AG04449 (cell line): ENCODE measurements around the gene CLCNKA.
A peak's percentile ranks its signal among the peaks of the same experiment; 100 is the strongest.
"Not testable (repeated sequence)": the region's sequence is repeated elsewhere in the genome, so short reads cannot be mapped to it uniquely, and the experiment has no call there.

Experiments used
- CTCF ChIA-PET: fragments of 350-600 bp; formaldehyde crosslinking; extraction: SDS; loops from one replicate; lab custom pipeline; 2021; ENCODE audit warnings: antibody characterized with exemption; lab: Yijun Ruan, JAX
- POLR2A ChIA-PET: fragments of 400-600, 350-600 bp; formaldehyde crosslinking; extraction: SDS; loops from one replicate; lab custom pipeline; 2020; ENCODE audit warnings: antibody characterized with exemption, inconsistent platforms; lab: Yijun Ruan, JAX
- DNase-seq: peaks from one replicate; pipeline ENCODE4 v3.0.0-alpha.2; 2010; ENCODE audit warnings: low read depth, low spot score
- H3K4me3 ChIP-seq: 2 replicates; pipeline ENCODE4 v1.5.1; 2011; ENCODE audit warnings: low read depth, mild to moderate bottlenecking, control low read depth, low read length
- TF ChIP-seq, protein P1 (sequence below): IDR thresholded peaks from one replicate; pipeline ENCODE4 v1.5.1; 2011; ENCODE audit warnings: mild to moderate bottlenecking, moderate library complexity, low read length, control low read depth, inconsistent platforms; ENCODE audit not compliant: insufficient read depth; ENCODE audit errors: missing control alignments

CLCNKA gene

DNA sequence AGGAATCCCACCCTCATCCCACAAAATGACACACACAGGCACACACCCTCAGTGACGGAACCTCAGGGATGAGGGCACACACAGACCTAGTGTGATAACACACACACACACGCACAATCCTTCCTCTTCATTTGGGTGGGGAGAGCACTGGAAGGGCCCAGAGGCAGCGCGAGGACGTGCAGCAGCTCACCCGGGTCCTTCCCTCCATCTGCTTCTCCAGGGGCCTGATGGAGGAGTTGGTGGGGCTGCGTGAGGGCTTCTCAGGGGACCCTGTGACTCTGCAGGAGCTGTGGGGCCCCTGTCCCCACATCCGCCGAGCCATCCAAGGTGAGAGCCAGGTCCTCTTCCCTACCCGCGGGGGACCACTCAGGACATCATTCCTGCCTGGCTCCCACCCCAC, 557 bp downstream of the CLCNKA start:
- no peak overlapping the region for H3K4me3 ChIP-seq
- no peak for DNase-seq
- POLR2A ChIA-PET: no interaction called here
- TF ChIP-seq, protein P1, sequence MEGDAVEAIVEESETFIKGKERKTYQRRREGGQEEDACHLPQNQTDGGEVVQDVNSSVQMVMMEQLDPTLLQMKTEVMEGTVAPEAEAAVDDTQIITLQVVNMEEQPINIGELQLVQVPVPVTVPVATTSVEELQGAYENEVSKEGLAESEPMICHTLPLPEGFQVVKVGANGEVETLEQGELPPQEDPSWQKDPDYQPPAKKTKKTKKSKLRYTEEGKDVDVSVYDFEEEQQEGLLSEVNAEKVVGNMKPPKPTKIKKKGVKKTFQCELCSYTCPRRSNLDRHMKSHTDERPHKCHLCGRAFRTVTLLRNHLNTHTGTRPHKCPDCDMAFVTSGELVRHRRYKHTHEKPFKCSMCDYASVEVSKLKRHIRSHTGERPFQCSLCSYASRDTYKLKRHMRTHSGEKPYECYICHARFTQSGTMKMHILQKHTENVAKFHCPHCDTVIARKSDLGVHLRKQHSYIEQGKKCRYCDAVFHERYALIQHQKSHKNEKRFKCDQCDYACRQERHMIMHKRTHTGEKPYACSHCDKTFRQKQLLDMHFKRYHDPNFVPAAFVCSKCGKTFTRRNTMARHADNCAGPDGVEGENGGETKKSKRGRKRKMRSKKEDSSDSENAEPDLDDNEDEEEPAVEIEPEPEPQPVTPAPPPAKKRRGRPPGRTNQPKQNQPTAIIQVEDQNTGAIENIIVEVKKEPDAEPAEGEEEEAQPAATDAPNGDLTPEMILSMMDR: no peak
- CTCF ChIA-PET: interaction anchor here (1.1 to 8.1 kb wide), 2 partner anchors 15 to 230 kb away, joined by 4 to 97 read pairs; no protein-coding TSS in a partner anchor

DNA sequence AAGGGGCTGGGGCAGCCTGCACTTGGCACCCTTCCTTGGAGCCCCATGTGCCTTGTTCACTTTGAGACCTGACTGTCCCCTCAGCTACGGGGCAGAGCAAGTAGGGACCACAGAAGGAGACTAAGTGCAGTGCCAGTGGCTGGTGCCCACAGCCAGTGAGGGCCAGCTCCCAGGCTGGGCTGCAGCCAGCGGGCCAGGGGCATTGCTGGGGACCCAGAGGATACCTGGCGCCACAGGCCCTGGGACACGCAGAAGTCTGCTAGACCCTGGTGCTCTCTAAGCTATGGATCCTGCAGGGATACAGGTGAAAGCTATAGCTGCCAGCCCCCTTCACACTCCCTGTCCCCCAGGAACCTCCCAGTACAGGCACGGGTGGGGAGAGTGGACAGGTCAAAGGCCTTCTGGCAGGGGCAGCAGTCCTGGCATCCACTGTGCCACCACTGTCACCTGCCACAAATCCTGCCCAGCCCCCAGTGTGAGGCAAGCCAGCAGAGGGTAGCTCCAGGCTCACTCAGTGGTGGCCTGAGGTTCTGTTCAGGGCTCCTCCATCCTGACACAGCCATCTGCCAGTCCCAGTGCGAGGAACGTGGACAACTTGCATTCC, 1.3 kb downstream of the CLCNKA start:
- TF ChIP-seq, protein P1: no peak
- no peak for DNase-seq
- no peak overlapping the region for H3K4me3 ChIP-seq
- ChIA-PET CTCF (interaction anchor here (8.1 kb wide), 1 partner anchor 15 kb away, joined by 97 read pairs; no protein-coding TSS in a partner anchor), POLR2A (no interaction called here)

DNA sequence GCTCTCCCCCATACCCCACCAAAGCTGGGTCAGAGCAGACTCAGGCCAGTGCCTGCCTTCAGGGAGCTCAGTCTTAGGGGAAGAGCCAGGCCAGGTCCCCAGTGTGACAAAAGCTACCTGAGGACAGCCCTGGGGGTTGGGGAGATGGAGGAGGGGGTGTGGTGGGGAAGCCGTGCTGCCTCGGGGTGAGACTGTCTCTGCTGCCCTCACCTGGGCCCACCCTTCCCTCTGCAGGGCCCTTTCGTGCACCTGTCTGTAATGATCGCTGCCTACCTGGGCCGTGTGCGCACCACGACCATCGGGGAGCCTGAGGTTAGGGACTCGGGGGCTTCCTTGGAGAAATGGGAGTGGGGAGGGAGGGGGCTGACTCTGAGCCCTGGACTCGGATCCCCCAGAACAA, 4.5 kb downstream of the CLCNKA start:
- POLR2A ChIA-PET, DNase-seq, H3K4me3 ChIP-seq: not testable (repeated sequence)
- CTCF ChIA-PET: interaction anchor here (0.8 to 1.9 kb wide), 7 partner anchors 8 to 234 kb away, joined by 3 to 11 read pairs (median 5); partner anchors contain the start of gene HSPB7

DNA sequence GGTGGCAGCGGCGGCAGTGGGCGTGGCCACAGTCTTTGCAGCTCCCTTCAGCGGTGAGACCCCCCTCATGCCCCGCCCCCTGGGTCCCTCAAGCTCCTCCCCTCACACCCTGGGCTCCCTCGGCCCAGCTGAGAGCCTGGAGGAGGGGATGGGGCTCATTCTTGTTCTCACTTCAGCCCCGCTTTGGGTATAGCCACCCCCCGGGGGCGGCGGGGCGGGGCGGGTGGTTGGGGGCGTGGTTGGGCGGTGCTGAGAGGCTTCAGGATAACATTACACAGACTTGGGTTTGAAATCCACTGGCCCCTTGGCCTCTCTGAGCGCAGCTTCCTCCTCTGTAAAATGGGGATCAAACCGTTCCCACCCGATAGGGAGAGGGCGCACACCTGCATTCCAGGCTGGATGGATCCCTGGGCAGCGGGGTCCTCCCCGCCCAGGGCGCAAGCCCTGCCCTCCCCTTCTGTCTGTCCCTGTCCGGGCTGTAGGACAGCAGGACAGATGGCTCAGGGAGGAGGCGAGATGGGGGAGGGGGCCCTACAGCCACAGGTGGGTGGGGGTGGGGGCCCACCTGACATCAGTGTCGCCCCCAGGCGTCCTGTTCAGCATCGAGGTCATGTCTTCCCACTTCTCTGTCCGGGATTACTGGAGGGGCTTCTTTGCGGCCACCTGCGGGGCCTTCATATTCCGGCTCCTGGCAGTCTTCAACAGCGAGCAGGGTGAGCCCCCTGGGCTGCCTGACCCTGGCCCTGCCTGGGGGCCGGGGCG, 5.1 kb downstream of the CLCNKA start:
- ChIA-PET CTCF (interaction anchor here (0.8 to 1.7 kb wide), 3 partner anchors 9 to 235 kb away, joined by 3 to 5 read pairs (median 5); partner anchors contain the start of gene HSPB7), POLR2A (no interaction called here)
- H3K4me3 ChIP-seq: peak overlapping the region; percentile 10
- DNase-seq: no peak
- TF ChIP-seq, protein P1: no peak

DNA sequence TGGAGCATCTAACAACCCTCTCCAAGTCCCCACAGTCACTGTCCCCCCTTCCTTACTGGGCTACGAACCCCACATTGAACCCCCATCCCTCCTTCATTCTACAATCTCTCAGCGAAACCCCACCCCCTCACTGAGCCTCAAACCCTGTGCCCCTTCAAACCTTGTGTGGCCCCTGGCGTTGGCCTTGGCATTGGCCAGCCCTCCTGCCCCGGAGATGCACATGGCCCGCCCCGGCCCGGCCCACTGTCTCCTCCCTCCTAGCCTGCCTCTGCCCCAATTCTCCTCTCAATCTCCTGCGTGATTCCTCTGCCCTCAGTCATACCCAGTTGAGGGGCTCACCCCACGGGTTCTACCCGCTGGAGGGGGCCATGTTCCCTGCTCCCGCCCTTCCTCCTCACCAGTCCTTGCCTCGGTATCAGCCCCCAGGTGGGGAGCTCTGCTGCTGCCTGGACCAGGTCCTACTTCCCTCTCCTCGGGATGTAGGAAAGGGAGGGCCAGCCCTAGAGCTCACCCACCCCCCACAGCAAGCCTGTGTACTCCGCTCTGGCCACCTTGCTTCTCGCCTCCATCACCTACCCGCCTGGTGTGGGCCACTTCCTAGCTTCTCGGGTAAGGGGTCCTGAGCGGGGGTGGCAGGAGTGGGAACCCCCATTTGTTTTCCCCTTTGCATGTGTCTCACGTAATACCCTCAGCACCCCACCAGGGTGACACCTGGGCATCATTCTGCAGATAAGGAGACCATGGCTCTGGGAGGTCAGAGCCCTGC, 6.6 kb downstream of the CLCNKA start:
- no peak overlapping the region for H3K4me3 ChIP-seq
- DNase-seq: no peak
- TF ChIP-seq, protein P1: no peak
- CTCF ChIA-PET: interaction anchor here (1.1 to 1.2 kb wide), 2 partner anchors 18 to 236 kb away, joined by 4 to 5 read pairs; no protein-coding TSS in a partner anchor
- POLR2A ChIA-PET: no interaction called here

DNA sequence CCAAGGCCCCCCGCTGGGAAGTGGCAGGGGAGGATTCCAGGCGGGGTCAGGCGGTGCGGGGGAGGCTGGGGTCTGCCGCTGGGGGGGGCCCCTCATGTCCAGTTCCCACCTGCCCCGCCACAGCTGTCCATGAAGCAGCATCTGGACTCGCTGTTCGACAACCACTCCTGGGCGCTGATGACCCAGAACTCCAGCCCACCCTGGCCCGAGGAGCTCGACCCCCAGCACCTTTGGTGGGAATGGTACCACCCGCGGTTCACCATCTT, 7.1 kb downstream of the CLCNKA start:
- POLR2A ChIA-PET, H3K4me3 ChIP-seq, DNase-seq: not testable (repeated sequence)
- CTCF ChIA-PET: interaction anchor here (1.1 kb wide), 1 partner anchor 237 kb away, joined by 5 read pairs; no protein-coding TSS in a partner anchor

DNA sequence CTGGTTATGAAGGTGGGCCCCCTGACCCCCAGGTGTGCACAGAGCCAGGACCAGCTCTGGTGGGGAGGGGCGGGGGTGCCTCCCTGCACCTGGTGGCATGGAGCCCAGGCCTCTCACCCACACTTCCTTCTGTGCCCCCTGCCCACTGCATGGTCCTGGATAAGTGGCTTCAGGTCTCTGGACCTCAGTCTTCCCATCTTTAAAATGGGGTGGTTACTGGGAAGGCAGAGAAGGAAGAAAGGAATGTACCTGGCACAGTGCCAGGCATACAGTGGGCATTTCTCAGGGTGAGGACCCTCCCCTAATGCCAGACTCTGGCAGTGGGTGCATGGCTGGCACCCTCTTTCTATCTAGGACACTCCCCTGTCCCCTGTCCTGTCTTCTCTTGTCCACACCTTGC, 7.5 kb downstream of the CLCNKA start:
- ChIA-PET CTCF (interaction anchor here (1.1 kb wide), 1 partner anchor 237 kb away, joined by 5 read pairs; no protein-coding TSS in a partner anchor), POLR2A (no interaction called here)
- TF ChIP-seq, protein P1: no peak
- DNase-seq: no peak
- H3K4me3 ChIP-seq: no peak overlapping the region
